HCT116 (cell line): ENCODE measurements around the gene TMCO4. TPM values are rescaled to one million over a fixed set of nuclear protein-coding genes. Genes with fewer than 3 reads are reported as not detected.

Experiments
- ATAC-seq: fragments of 200-7000 bp; cut with Tn5 transposase; 2 replicates; pipeline ENCODE4 v1.9.1; 2020; ENCODE audit warnings: mild to moderate bottlenecking, moderate library complexity
- BruUV-seq: library from RNA; stranded (reverse); fragments of 400-500 nt; replicated peaks from 2 replicates; lab custom pipeline; 2021; lab: Mats Ljungman, UMichigan
- CTCF ChIA-PET: fragments of 300-600 bp; sonication (Branson Sonifier 250); formaldehyde crosslinking; loops from one replicate; lab custom pipeline; 2021; ENCODE audit warnings: antibody characterized with exemption; lab: Charles Lee
- POLR2A ChIA-PET: fragments of 300-600, 350-600 bp; sonication (Branson Sonifier 250); formaldehyde crosslinking; loops from one replicate; lab custom pipeline; 2021; ENCODE audit warnings: antibody characterized with exemption; lab: Charles Lee
- RAD21 ChIA-PET, 2 experiments: fragments of 300-600 bp; sonication (Branson Sonifier 250); formaldehyde crosslinking; loops; one replicate each; lab custom pipeline; 2023; ENCODE audit warnings: low total read pairs in 2 of 2; ENCODE audit not compliant: uncharacterized antibody in 2 of 2, unreplicated experiment in 2 of 2, low non-redundant PET in 1 of 2; lab: Charles Lee
- DNase-seq: peaks from one replicate; pipeline ENCODE4 v3.0.0-alpha.2; 2010; ENCODE audit warnings: low read depth, low spot score
- H2AFZ ChIP-seq: fragments of 200-600 bp; shearing (Covaris generic), sonication (generic); 2 replicates; pipeline ENCODE4 v1.6.1; 2017; ENCODE audit warnings: low read depth, mixed run types, mixed read lengths, antibody characterized with exemption, low read length; ENCODE audit not compliant: poor library complexity, severe bottlenecking
- H3K27ac ChIP-seq: 2 replicates; pipeline ENCODE4 v1.5.1; 2012; ENCODE audit warnings: low read depth, low read length
- H3K27me3 ChIP-seq: fragments of 200-600 bp; sonication (generic); 2 replicates; pipeline ENCODE4 v1.6.1; 2016; ENCODE audit warnings: mixed run types, low read length, mixed read lengths; ENCODE audit not compliant: insufficient read depth
- H3K36me3 ChIP-seq, 2 experiments: fragments of 200-500 bp in 1 of 2; fragments of 200-600 bp in 1 of 2; sonication (Bioruptor generic) in 1 of 2; sonication (generic) in 1 of 2; 2 replicates each; pipeline versions ENCODE4 v1.5.1 to v1.6.1; 2014 to 2016; ENCODE audit warnings: low read length in 2 of 2, inconsistent platforms in 1 of 2, mixed read lengths in 1 of 2, mixed run types in 1 of 2; ENCODE audit not compliant: insufficient read depth in 2 of 2, control insufficient read depth in 1 of 2
- H3K4me1 ChIP-seq, 2 experiments: fragments of 200-600 bp in 1 of 2; sonication (generic) in 1 of 2; 2 replicates each; pipeline versions ENCODE4 v1.5.1 to v1.6.1; 2012 to 2017; ENCODE audit warnings: low read length in 2 of 2, inconsistent platforms in 1 of 2, mild to moderate bottlenecking in 1 of 2, mixed read lengths in 1 of 2, mixed run types in 1 of 2, moderate library complexity in 1 of 2; ENCODE audit not compliant: insufficient read depth in 2 of 2, control insufficient read depth in 1 of 2
- H3K4me2 ChIP-seq: fragments of 200-600 bp; sonication (generic); 2 replicates; pipeline ENCODE4 v1.6.1; 2017; ENCODE audit warnings: mixed run types, low read length, mixed read lengths
- H3K4me3 ChIP-seq, 2 experiments: fragments of 200-600 bp in 1 of 2; sonication (generic) in 1 of 2; replicated peaks in 1 of 2; 2 replicates each; pipeline ENCODE4 v1.5.1; 2011 to 2016; ENCODE audit warnings: low read length in 2 of 2, control low read depth in 1 of 2, low read depth in 1 of 2, mild to moderate bottlenecking in 1 of 2, mixed read lengths in 1 of 2, mixed run types in 1 of 2
- H3K79me2 ChIP-seq: fragments of 200-600 bp; sonication (generic); 2 replicates; pipeline ENCODE4 v1.6.1; 2017; ENCODE audit warnings: mild to moderate bottlenecking, mixed run types, low read length, moderate library complexity, mixed read lengths; ENCODE audit not compliant: insufficient read depth
- H3K9ac ChIP-seq: fragments of 200-600 bp; sonication (generic); 2 replicates; pipeline ENCODE4 v1.6.1; 2016; ENCODE audit warnings: low read length, mixed read lengths
- H3K9me2 ChIP-seq: fragments of 200-600 bp; sonication (generic), shearing (Covaris generic); 2 replicates; pipeline ENCODE4 v1.6.1; 2017; ENCODE audit warnings: mixed run types, mild to moderate bottlenecking, moderate library complexity; ENCODE audit not compliant: insufficient read depth
- H3K9me3 ChIP-seq, 2 experiments: fragments of 200-500 bp in 1 of 2; fragments of 200-600 bp in 1 of 2; sonication (Bioruptor generic) in 1 of 2; sonication (generic) in 1 of 2; 2 replicates each; pipeline ENCODE4 v1.6.1; 2014 to 2017; ENCODE audit warnings: low read length in 2 of 2, mixed read lengths in 2 of 2, inconsistent platforms in 1 of 2, low read depth in 1 of 2, mild to moderate bottlenecking in 1 of 2, mixed run types in 1 of 2, moderate library complexity in 1 of 2; ENCODE audit not compliant: control insufficient read depth in 1 of 2, insufficient read depth in 1 of 2
- H4K20me1 ChIP-seq: fragments of 200-600 bp; sonication (generic), shearing (Covaris generic); 2 replicates; pipeline ENCODE4 v1.6.1; 2017; ENCODE audit warnings: mixed run types, mild to moderate bottlenecking, moderate library complexity; ENCODE audit not compliant: insufficient read depth
- ATF3 ChIP-seq: IDR thresholded peaks from 2 replicates; pipeline ENCODE4 v1.6.1; 2012
- CEBPB ChIP-seq: IDR thresholded peaks from 2 replicates; pipeline ENCODE4 v1.6.1; 2012; ENCODE audit warnings: low read depth
- CTCF ChIP-seq, 3 experiments: fragments of 200-600 bp in 1 of 3; sonication (generic) in 1 of 3; IDR thresholded peaks in 2 of 3; conservative IDR thresholded peaks in 1 of 3; 2 replicates each; pipeline ENCODE4 v1.5.1; 2012 to 2017; ENCODE audit warnings: low read depth in 2 of 3, low read length in 2 of 3, antibody characterized with exemption in 1 of 3, borderline replicate concordance in 1 of 3, control low read depth in 1 of 3, mild to moderate bottlenecking in 1 of 3, mixed read lengths in 1 of 3, mixed run types in 1 of 3, moderate library complexity in 1 of 3; ENCODE audit not compliant: insufficient read depth in 1 of 3
- EGR1 ChIP-seq: IDR thresholded peaks from 2 replicates; pipeline ENCODE4 v1.6.1; 2012; ENCODE audit warnings: low read depth
- POLR2A ChIP-seq: IDR thresholded peaks from 2 replicates; pipeline ENCODE4 v1.7.0; 2011; ENCODE audit warnings: borderline replicate concordance; ENCODE audit not compliant: insufficient read depth, insufficient read length; ENCODE audit errors: extremely low read depth
- RAD21 ChIP-seq: IDR thresholded peaks from 2 replicates; pipeline ENCODE4 v1.6.1; 2012; ENCODE audit warnings: low read depth, mild to moderate bottlenecking
- REST ChIP-seq: IDR thresholded peaks from 2 replicates; pipeline ENCODE4 v1.6.1; 2012; ENCODE audit warnings: low read depth
- SIN3A ChIP-seq: IDR thresholded peaks from 2 replicates; pipeline ENCODE4 v1.6.1; 2012; ENCODE audit warnings: low read depth
- SRF ChIP-seq: IDR thresholded peaks from 2 replicates; pipeline ENCODE4 v1.6.1; 2012; ENCODE audit warnings: low read depth
- YY1 ChIP-seq: IDR thresholded peaks from 2 replicates; pipeline ENCODE4 v1.6.1; 2011; ENCODE audit warnings: low read length, low read depth, moderate library complexity, mild to moderate bottlenecking; ENCODE audit not compliant: insufficient replicate concordance; ENCODE audit errors: extremely low read depth
- ZFX ChIP-seq: fragments of 450-650 bp; IDR thresholded peaks from 2 replicates; pipeline ENCODE4 v1.6.1; 2017
- intact Hi-C: fragments of 100-400 bp; cut with micrococcal nuclease; formaldehyde crosslinking; loops from 2 replicates; pipeline ENCODE4 v1.10.0; 2022
- total RNA-seq: library from RNA; stranded (reverse); gene quantifications from one replicate; pipeline ENCODE4 v1.2.1, GENCODE V29; 2021; ENCODE audit not compliant: unreplicated experiment

The TMCO4 gene
- total RNA-seq, 1 experiment from 2014 or later, result 12.7 TPM

- H3K9ac ChIP-seq, result no peak overlapping the region
- no peaks in the 10 kb centered on the region for H4K20me1 ChIP-seq
- H3K36me3 ChIP-seq, result no peaks in the 10 kb centered on the region
- H3K9me3 ChIP-seq, result no peaks in the 10 kb centered on the region
- H3K4me2 ChIP-seq, result no peak overlapping the region
- ChIA-PET RAD21 (no interaction called here), POLR2A (no interaction called here), CTCF (no interaction called here)
- TF ChIP-seq ATF3, result no peak
- no peak for TF ChIP-seq CEBPB
- no peak for TF ChIP-seq SIN3A
- no peak for TF ChIP-seq POLR2A
- TF ChIP-seq EGR1, result no peak
- no peak for TF ChIP-seq SRF
- no peak for TF ChIP-seq CTCF (IDR thresholded peaks at IDR 0.05 in 2 of 3, conservative IDR thresholded peaks at IDR 0.05 in 1 of 3; ENCODE audit: borderline replicate concordance in 1 of 3, insufficient read depth in 1 of 3, low read depth in 2 of 3, low read length in 2 of 3)
- no peak for TF ChIP-seq RAD21
- no peak for TF ChIP-seq REST
- no peak for TF ChIP-seq YY1
- TF ChIP-seq ZFX, result no peak
- H3K27me3 ChIP-seq, result 0 out of 2 replicates have a peak, but pooled peaks cover 5% of the 10 kb centered on the region
- H3K4me3 ChIP-seq, result no peak overlapping the region
- intact Hi-C loops, result no loop called here
- H3K9me2 ChIP-seq, result no peaks in the 10 kb centered on the region
- no peaks in the 10 kb centered on the region for H3K79me2 ChIP-seq
- DNase-seq (no peak), ATAC-seq (peak; percentile 13; the same call in 1 of the 2 replicates)
- no peak overlapping the region for H2AFZ ChIP-seq
- H3K27ac ChIP-seq, result no peak overlapping the region
- BruUV-seq, result no TSS peak
- no peaks in the 10 kb centered on the region for H3K4me1 ChIP-seq
Observed at GRCh38 chr1:19678493-19678892, 121.2 kb downstream of the TMCO4 start.
